ENCODE results near the gene CASP4. TPM values are rescaled to one million over a fixed set of nuclear protein-coding genes. Genes with fewer than 3 reads are reported as not detected.

Gene CASP4
- total and polyA plus RNA-seq, 9 of the 15 experiments (the other 6 are each of a cell fraction or from before 2014, with no cell fraction given) = 0.15 to 0.42 (median 0.27) TPM; not detected in 1

DNA sequence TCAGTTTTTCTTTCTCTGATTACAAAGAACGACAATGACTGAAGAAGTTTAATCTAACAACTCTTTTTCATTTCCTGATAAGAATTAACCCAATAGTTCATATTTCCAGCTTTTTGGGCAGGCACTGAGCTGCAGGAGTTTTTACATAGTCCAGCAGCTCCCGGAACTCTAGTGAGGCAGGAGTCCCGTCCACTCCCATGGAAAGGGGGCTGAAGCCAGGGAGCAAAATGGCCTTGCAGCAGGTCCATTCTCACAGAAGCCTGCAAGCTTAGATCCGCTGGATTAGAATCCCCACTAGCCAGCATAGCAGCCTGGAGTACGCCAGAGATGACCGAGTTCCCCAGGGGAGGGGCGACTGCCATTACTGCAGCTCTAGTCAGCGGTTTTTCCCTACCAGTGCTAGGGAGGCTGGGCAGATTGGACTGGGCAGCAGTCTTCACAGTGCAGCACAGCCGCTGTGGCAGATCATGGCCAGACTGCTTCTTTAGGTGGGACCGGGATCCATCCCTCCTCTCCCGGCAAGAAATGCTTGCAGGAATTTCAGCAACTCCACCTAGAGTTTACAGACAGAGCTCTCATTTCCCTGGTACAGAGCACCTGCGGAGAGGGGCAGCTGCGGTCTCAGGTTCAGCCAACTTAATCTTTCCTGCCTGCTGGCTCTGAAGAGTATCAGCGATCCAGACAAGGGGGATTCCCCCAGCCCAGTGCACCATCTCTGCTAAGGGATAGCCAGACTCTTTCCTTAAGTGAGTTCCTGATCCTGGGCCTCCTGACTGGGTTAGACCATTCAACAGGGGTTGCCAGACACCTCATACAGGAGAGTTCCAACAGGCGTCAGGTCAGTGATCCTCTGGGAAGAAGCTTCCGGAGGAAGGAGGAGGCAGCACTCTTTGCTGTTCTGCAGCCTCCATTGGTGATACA is 742 bp upstream of the CASP4 start:
- no peak overlapping the region for H3K4me2 ChIP-seq (ENCODE audit: insufficient read depth, low read length)

GRCh38 chr11:104967534-104968354 is 630 bp downstream of the CASP4 start:
- in situ Hi-C loops (cut with MboI) = no loop called here
- no peaks in the 10 kb centered on the region for H3K4me1 ChIP-seq (replicated peaks in 1 of 2; ENCODE audit: control insufficient read depth in 2 of 2, insufficient read depth in 2 of 2, low read length in 2 of 2)
- no peak for FAIRE-seq
- H4K20me1 ChIP-seq (replicated peaks; ENCODE audit: control insufficient read depth, insufficient read depth, low read length) = no peaks in the 10 kb centered on the region
- no peak overlapping the region for H3K9ac ChIP-seq (ENCODE audit: insufficient read depth in 1 of 2, low read depth in 2 of 2, low read length in 2 of 2)
- H3K4me2 ChIP-seq (ENCODE audit: insufficient read depth, low read length) = no peak overlapping the region
- no peaks in the 10 kb centered on the region for H3K79me2 ChIP-seq (ENCODE audit: control insufficient read depth, insufficient read depth, low read length)
- TF ChIP-seq ESRRB (CRISPR knock-in tag; IDR thresholded peaks at IDR 0.05; ENCODE audit: borderline replicate concordance) (no peak), RB1 (IDR thresholded peaks at IDR 0.05; ENCODE audit: low read depth) (no peak), NONO (IDR thresholded peaks at IDR 0.05; ENCODE audit: low read depth in 2 of 2, low read length in 1 of 2) (no peak), U2AF2 (optimal IDR thresholded peaks at IDR 0.05; ENCODE audit: low read depth, low read length) (no peak), ELF1 (tag; IDR thresholded peaks at IDR 0.05) (no peak), TARDBP (IDR thresholded peaks at IDR 0.05) (no peak), MCM2 (IDR thresholded peaks at IDR 0.05; ENCODE audit: low read depth) (no peak), ZBTB49 (CRISPR knock-in tag; IDR thresholded peaks at IDR 0.05; ENCODE audit: borderline replicate concordance) (no peak), ZNF764 (CRISPR knock-in tag; IDR thresholded peaks at IDR 0.05; ENCODE audit: low read depth) (no peak)
- DNase-seq (ENCODE audit: extremely low read depth in 1 of 4, low spot score in 3 of 4) = no peak
- H3K36me3 ChIP-seq (ENCODE audit: control insufficient read depth, insufficient read depth, low read length) = no peaks in the 10 kb centered on the region
- ChIA-PET POLR2A (no interaction called here), CTCF (ENCODE audit: low intra/inter-chr PET ratio) (interaction anchor here (0.7 kb wide), 1 partner anchor 1055 kb away, joined by 3 read pairs; no protein-coding TSS in a partner anchor)
- ATAC-seq = no peak
- H2AFZ ChIP-seq (ENCODE audit: low read depth, low read length) = no peak overlapping the region
- intact Hi-C loops (cut with micrococcal nuclease) = no loop called here
- H3K4me3 ChIP-seq = no peak overlapping the region
- no peaks in the 10 kb centered on the region; the same call in 1 of the 2 replicates for H3K9me3 ChIP-seq (replicated peaks; ENCODE audit: control insufficient read depth, insufficient read depth, low read depth, low read length)
- H3K9me1 ChIP-seq (ENCODE audit: control insufficient read depth, insufficient read depth, low read length) = no peaks in the 10 kb centered on the region
- no TSS peak for BruUV-seq (replicated peaks)
- 2% methylated on average over 11 of the region's 11 CpGs for WGBS (ENCODE audit: insufficient coverage, low coverage, missing lambda C conversion rate)
- no peaks in the 10 kb centered on the region for H3K27me3 ChIP-seq (ENCODE audit: control insufficient read depth in 2 of 2, insufficient read depth in 2 of 2, low read length in 2 of 2)
- no peak overlapping the region for H3K27ac ChIP-seq (ENCODE audit: extremely low read depth, low read depth, low read length)

More for the DNA sequence above, 742 bp upstream of the CASP4 start:
- POLR2A ChIA-PET = no interaction called here
- no peaks in the 10 kb centered on the region for H3K4me1 ChIP-seq (replicated peaks in 1 of 2; ENCODE audit: control insufficient read depth in 2 of 2, insufficient read depth in 2 of 2, low read length in 2 of 2)
- BruUV-seq (replicated peaks) = no TSS peak
- no peaks in the 10 kb centered on the region for H3K9me3 ChIP-seq (replicated peaks; ENCODE audit: control insufficient read depth, insufficient read depth, low read depth, low read length)
- no peaks in the 10 kb centered on the region for H3K9me1 ChIP-seq (ENCODE audit: control insufficient read depth, insufficient read depth, low read length)
- ATAC-seq (no peak), DNase-seq (ENCODE audit: extremely low read depth in 1 of 4, low spot score in 3 of 4) (no peak), FAIRE-seq (no peak)
- H4K20me1 ChIP-seq (replicated peaks; ENCODE audit: control insufficient read depth, insufficient read depth, low read length) = no peaks in the 10 kb centered on the region
- intact Hi-C loops (cut with micrococcal nuclease) = no loop called here
- WGBS (ENCODE audit: insufficient coverage, low coverage, missing lambda C conversion rate) = under 1% methylated on average over 12 of the region's 16 CpGs
- no peak overlapping the region for H3K9ac ChIP-seq (ENCODE audit: insufficient read depth in 1 of 2, low read depth in 2 of 2, low read length in 2 of 2)
- no peak overlapping the region for H3K27ac ChIP-seq (ENCODE audit: extremely low read depth, low read depth, low read length)
- H3K27me3 ChIP-seq (ENCODE audit: control insufficient read depth in 2 of 2, insufficient read depth in 2 of 2, low read length in 2 of 2) = no peaks in the 10 kb centered on the region
- H3K4me3 ChIP-seq = no peak overlapping the region
- CTCF ChIA-PET (ENCODE audit: low intra/inter-chr PET ratio) = no interaction called here
- no peaks in the 10 kb centered on the region for H3K79me2 ChIP-seq (ENCODE audit: control insufficient read depth, insufficient read depth, low read length)
- TF ChIP-seq GABPA (tag; conservative IDR thresholded peaks at IDR 0.05; ENCODE audit: low read depth) = 0 out of 2 replicates have a peak, but pooled peaks have one; percentile 25
- TF ChIP-seq ASH1L (IDR thresholded peaks at IDR 0.05; ENCODE audit: borderline replicate concordance, low read depth, partially characterized antibody) = no peak
- no peaks in the 10 kb centered on the region for H3K36me3 ChIP-seq (ENCODE audit: control insufficient read depth, insufficient read depth, low read length)
- no peak overlapping the region for H2AFZ ChIP-seq (ENCODE audit: low read depth, low read length)
- in situ Hi-C loops (cut with MboI) = no loop called here

Data from K562 (cell line).